Activated CD8-positive, alpha-beta memory T cell treated with anti-CD3 and anti-CD28 coated beads, Interleukin-2, amount 10 ng/mL, durations not matched to agents 7 days and 5 days (primary cell): ENCODE measurements around the gene MEGF6. TPM values are rescaled to one million over a fixed set of nuclear protein-coding genes. Genes with fewer than 3 reads are reported as not detected.

ENCODE experiments used
- ATAC-seq: fragments of 150-1000 bp; cut with Tn5 transposase; one replicate; pipeline ENCODE4 v1.10.0; 2021; ENCODE audit warnings: moderate library complexity
- CTCF ChIA-PET: fragments of 350-600 bp; sonication (Branson Sonifier 250); formaldehyde crosslinking; loops from one replicate; lab custom pipeline; 2021; ENCODE audit warnings: antibody characterized with exemption; lab: Charles Lee
- DNase-seq: peaks from one replicate; pipeline ENCODE4 v3.0.0-alpha.2; 2020
- H3K27ac Mint-ChIP-seq: one replicate; pipeline ENCODE4 v1.8.0; 2021; ENCODE audit warnings: mild to moderate bottlenecking, mixed read lengths
- H3K27me3 Mint-ChIP-seq: one replicate; pipeline ENCODE4 v1.8.0; 2021; ENCODE audit warnings: mixed read lengths
- H3K36me3 Mint-ChIP-seq: one replicate; pipeline ENCODE4 v1.8.0; 2021; ENCODE audit warnings: mild to moderate bottlenecking, mixed read lengths
- H3K4me1 Mint-ChIP-seq: one replicate; pipeline ENCODE4 v1.8.0; 2021; ENCODE audit warnings: mixed read lengths
- H3K4me3 Mint-ChIP-seq: one replicate; pipeline ENCODE4 v1.8.0; 2021; ENCODE audit warnings: mild to moderate bottlenecking, moderate library complexity, mixed read lengths
- H3K9me3 Mint-ChIP-seq: one replicate; pipeline ENCODE4 v1.8.0; 2022; ENCODE audit warnings: low read depth, mixed read lengths
- total RNA-seq, 2 experiments: library from RNA; stranded (reverse); gene quantifications; one replicate each; pipeline ENCODE4 v1.2.3, GENCODE V29; 2021

Gene MEGF6
- total RNA-seq, 2 experiments from 2014 or later = 2.1 to 11.2 TPM

DNA sequence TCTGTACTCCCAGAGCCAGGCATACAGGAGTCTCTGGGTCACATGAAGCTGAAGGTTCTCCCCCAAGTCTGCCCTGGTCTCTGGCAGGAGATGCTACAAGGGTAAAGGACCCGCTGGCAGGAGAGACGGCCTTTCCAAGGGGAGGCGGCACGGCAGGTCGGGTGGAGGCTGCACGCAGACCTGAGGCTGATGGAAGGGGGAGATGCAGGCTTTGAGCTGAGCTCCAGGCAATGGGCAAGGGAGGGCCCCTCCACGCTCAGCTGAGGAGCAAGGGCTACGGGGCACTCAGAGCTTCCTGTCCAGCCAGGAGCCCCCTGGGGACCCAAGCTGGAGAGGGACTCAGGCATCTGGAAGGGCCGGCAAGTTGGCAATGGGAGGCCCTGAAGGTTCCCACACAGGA lies 50.3 kb downstream of the MEGF6 start:
- Mint-ChIP-seq H3K4me1 (no peaks in the 10 kb centered on the region), H3K4me3 (no peak overlapping the region), H3K36me3 (no peaks in the 10 kb centered on the region), H3K9me3 (no peaks in the 10 kb centered on the region), H3K27me3 (no peaks in the 10 kb centered on the region), H3K27ac (no peak overlapping the region)
- CTCF ChIA-PET = interaction anchor here (7.1 kb wide), 1 partner anchor 60 kb away, joined by 66 read pairs; no protein-coding TSS in a partner anchor
- ATAC-seq = no peak
- no peak for DNase-seq

- Mint-ChIP-seq H3K36me3 (no peaks in the 10 kb centered on the region), H3K4me1 (no peaks in the 10 kb centered on the region), H3K9me3 (no peaks in the 10 kb centered on the region), H3K4me3 (no peak overlapping the region), H3K27me3 (no peaks in the 10 kb centered on the region), H3K27ac (no peak overlapping the region)
- no peak for ATAC-seq
- DNase-seq = no peak
- CTCF ChIA-PET = interaction anchor here (7.1 kb wide), 1 partner anchor 60 kb away, joined by 66 read pairs; no protein-coding TSS in a partner anchor
Measured at GRCh38 chr1:3560251-3560871, 50.9 kb downstream of the MEGF6 start.

DNA sequence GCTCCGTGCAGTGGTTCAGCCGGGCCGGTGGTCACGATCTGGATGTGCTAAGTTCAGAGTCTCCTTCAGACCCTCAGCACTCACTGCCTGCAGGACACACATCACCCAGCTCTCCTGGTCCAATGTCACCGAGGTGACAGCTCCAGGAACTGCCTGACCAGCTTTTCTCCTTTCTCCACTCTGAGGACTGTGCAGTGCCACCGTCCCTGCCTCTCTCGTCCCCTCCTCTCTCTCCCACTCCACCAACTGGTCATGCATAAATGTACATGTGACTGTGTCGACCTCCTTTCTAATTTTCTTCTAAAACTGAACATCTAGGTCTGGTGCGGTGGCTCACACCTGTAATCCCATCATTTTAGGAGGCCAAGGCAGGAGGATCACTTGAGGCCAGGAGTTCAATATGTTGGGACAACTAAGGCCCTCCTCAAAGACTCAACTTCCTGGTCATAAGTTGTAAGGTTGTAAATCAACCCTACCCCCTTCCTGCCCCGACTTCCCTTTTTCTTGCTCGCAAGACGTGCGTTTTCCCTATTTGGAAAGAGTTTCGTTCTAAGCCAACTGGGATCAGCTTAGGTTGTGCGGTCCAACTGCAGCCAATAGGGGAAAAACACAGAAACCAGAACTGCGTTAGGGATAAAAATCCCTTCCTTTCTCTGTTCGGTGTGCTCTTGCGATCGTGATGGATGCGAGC lies 53.1 kb downstream of the MEGF6 start:
- no peak for DNase-seq
- Mint-ChIP-seq H3K36me3 (no peaks in the 10 kb centered on the region), H3K27ac (no peak overlapping the region), H3K4me1 (no peaks in the 10 kb centered on the region), H3K27me3 (no peaks in the 10 kb centered on the region), H3K4me3 (no peak overlapping the region), H3K9me3 (no peaks in the 10 kb centered on the region)
- CTCF ChIA-PET = no interaction called here
- no peak for ATAC-seq

- Mint-ChIP-seq H3K27ac (no peak overlapping the region), H3K4me3 (no peak overlapping the region), H3K27me3 (no peaks in the 10 kb centered on the region), H3K4me1 (no peaks in the 10 kb centered on the region), H3K36me3 (no peaks in the 10 kb centered on the region), H3K9me3 (no peaks in the 10 kb centered on the region)
- ATAC-seq = no peak
- DNase-seq = no peak
- CTCF ChIA-PET = no interaction called here
Measured at GRCh38 chr1:3557366-3557765, 53.9 kb downstream of the MEGF6 start.

DNA sequence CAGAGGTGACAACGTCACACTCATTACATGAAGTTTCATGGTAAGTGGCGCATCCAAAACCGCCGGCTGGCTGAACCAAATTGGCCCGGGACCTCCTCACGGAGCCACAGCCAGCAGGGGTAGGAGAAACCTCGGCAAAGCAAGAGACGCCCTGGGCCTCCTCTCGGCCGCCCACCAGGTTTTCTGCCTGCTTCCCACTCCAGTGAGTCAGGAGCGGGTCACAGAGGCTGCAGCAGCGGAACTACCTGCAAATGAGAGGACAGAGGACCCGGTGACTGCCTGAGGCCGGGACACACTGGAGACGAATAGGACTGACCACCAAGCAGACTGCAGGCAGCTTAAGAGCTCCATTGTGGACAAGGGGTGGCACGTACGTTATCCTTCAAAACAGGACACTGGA lies 55.0 kb downstream of the MEGF6 start:
- Mint-ChIP-seq H3K4me3 (no peak overlapping the region), H3K36me3 (no peaks in the 10 kb centered on the region), H3K9me3 (no peaks in the 10 kb centered on the region), H3K27me3 (no peaks in the 10 kb centered on the region), H3K4me1 (no peaks in the 10 kb centered on the region), H3K27ac (no peak overlapping the region)
- ATAC-seq (no peak), DNase-seq (no peak)
- CTCF ChIA-PET = interaction anchor here (0.7 kb wide), 1 partner anchor 38 kb away, joined by 4 read pairs; no protein-coding TSS in a partner anchor

- DNase-seq (no peak), ATAC-seq (no peak)
- no peaks in the 10 kb centered on the region for H3K27me3 Mint-ChIP-seq
- H3K4me3 Mint-ChIP-seq = no peak overlapping the region
- H3K9me3 Mint-ChIP-seq = no peaks in the 10 kb centered on the region
- no peaks in the 10 kb centered on the region for H3K4me1 Mint-ChIP-seq
- no peak overlapping the region for H3K27ac Mint-ChIP-seq
- CTCF ChIA-PET = interaction anchor here (0.7 to 1.1 kb wide), 2 partner anchors 37 to 64 kb away, joined by 4 read pairs; no protein-coding TSS in a partner anchor
- no peaks in the 10 kb centered on the region for H3K36me3 Mint-ChIP-seq
Measured at GRCh38 chr1:3555131-3555920, 56.0 kb downstream of the MEGF6 start.

DNA sequence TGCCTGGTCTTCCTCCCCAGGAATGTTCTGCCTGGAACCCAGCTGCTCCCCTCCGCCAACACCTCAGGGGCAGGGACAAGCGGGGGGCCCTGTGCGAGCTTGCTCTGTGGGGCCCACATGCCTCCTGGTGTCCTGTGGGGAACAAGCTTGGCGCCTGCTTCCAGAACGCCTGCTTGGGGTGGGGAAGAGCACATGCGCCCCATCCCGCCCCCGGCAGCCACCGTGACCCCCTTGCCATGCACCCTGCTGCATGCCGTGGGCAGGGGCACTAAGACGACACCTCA lies 57.4 kb downstream of the MEGF6 start:
- Mint-ChIP-seq H3K4me3 (no peak overlapping the region), H3K4me1 (no peaks in the 10 kb centered on the region), H3K36me3 (no peaks in the 10 kb centered on the region), H3K27ac (no peak overlapping the region), H3K9me3 (no peaks in the 10 kb centered on the region), H3K27me3 (no peaks in the 10 kb centered on the region)
- ATAC-seq (no peak), DNase-seq (no peak)
- CTCF ChIA-PET = no interaction called here

- Mint-ChIP-seq H3K27ac (no peak overlapping the region), H3K4me1 (no peaks in the 10 kb centered on the region)
Measured at GRCh38 chr1:3553166-3553939, 58.0 kb downstream of the MEGF6 start.

DNA sequence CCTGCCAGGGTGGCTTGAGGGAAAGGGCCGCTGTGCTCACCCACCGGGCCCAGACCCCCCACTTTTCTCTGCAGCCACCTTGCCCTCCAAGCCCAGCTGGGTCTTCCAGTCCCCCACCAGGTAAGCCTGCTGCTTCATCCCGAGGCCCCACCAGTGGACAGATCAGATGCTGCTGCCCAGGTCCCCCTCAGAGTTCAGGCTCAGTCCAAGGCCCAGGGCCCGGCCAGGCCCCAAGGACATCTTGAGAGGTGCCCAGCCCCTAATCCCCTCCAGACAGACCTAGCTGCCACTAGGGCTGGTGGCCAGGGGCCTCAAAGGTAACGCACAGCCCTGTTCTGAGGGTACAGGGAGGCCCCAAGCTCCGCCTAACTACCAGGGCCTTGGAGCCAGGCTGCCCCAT lies 58.6 kb downstream of the MEGF6 start:
- CTCF ChIA-PET = no interaction called here
- no peak for ATAC-seq
- no peaks in the 10 kb centered on the region for H3K9me3 Mint-ChIP-seq
- no peaks in the 10 kb centered on the region for H3K36me3 Mint-ChIP-seq
- no peak overlapping the region for H3K4me3 Mint-ChIP-seq
- no peaks in the 10 kb centered on the region for H3K4me1 Mint-ChIP-seq
- H3K27me3 Mint-ChIP-seq = no peaks in the 10 kb centered on the region
- DNase-seq = no peak
- no peak overlapping the region for H3K27ac Mint-ChIP-seq

More at GRCh38 chr1:3553166-3553939, 58.0 kb downstream of the MEGF6 start:
- H3K27me3 Mint-ChIP-seq = no peaks in the 10 kb centered on the region
- H3K36me3 Mint-ChIP-seq = no peaks in the 10 kb centered on the region
- DNase-seq (no peak), ATAC-seq (no peak)
- H3K9me3 Mint-ChIP-seq = no peaks in the 10 kb centered on the region
- CTCF ChIA-PET = no interaction called here
- H3K4me3 Mint-ChIP-seq = no peak overlapping the region

DNA sequence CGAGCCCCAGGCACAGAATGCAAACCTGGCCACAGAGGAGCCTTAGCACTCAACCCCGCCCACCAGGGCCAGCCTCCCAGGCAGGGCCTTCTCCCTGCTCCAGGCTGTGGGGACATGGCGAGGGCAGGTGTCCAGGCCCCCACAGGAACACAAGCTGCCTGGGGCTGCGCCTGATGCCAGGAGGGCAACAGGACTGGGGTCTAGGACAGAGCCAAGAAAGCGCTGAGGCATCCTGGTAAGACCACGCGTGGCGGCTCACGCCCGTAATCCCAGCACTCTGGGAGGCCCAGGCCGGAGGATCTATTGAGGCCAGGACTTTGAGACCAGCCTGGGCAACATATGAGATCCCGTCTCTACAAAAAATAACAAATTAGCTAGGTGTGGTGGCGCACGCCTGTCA lies 59.1 kb downstream of the MEGF6 start:
- ATAC-seq = no peak
- no peaks in the 10 kb centered on the region for H3K4me1 Mint-ChIP-seq

DNA sequence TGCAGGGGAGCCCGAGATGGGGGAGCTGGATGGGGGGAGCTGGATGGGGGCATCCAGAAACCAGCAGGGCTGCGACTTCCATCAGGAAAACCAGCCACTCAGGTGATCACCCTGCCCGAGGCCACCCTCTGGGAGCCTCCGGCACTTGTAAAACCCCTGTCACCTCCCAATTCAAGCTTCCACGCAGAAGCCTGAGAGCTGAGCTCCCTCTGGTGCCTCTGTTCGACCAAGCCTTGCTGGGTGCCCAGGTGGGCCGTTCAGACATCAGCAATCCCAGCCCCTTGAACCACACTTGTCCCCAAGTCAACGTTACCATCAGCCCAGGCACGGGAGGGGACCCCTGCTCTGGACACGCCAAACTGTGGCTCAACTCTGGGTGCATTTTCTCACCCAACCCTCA lies 59.6 kb downstream of the MEGF6 start:
- no peak for DNase-seq
- no peaks in the 10 kb centered on the region for H3K9me3 Mint-ChIP-seq
- H3K36me3 Mint-ChIP-seq = no peaks in the 10 kb centered on the region
- no peak overlapping the region for H3K4me3 Mint-ChIP-seq
- no peak overlapping the region for H3K27ac Mint-ChIP-seq
- CTCF ChIA-PET = interaction anchor here (1.0 kb wide), 1 partner anchor 99 kb away, joined by 3 read pairs; no protein-coding TSS in a partner anchor
- H3K4me1 Mint-ChIP-seq = no peaks in the 10 kb centered on the region
- H3K27me3 Mint-ChIP-seq = no peaks in the 10 kb centered on the region
- no peak for ATAC-seq

More for the DNA sequence above, 59.1 kb downstream of the MEGF6 start:
- Mint-ChIP-seq H3K27me3 (no peaks in the 10 kb centered on the region), H3K27ac (no peak overlapping the region), H3K9me3 (no peaks in the 10 kb centered on the region), H3K36me3 (no peaks in the 10 kb centered on the region), H3K4me3 (no peak overlapping the region)
- DNase-seq = no peak
- CTCF ChIA-PET = interaction anchor here (1.0 kb wide), 1 partner anchor 99 kb away, joined by 3 read pairs; no protein-coding TSS in a partner anchor

DNA sequence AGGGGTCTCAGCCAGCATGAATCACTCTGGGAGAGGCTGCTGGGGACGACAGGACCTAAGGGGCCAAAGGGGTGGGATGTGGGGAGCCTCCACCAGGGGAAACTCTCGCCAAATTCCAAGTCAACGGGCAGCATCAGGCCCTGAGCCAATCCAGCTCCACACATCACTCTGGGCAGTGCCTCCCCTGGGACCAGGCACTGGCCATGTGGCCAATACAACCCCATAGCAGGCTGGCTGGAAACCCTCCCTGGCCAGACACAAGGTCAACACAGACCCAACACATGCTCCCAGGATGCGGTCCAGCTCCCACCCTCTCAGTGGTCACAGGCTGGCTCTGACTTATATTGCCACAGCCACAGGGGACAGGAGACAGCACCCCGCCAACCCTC lies 60.0 kb downstream of the MEGF6 start:
- Mint-ChIP-seq H3K4me3 (no peak overlapping the region), H3K36me3 (no peaks in the 10 kb centered on the region), H3K9me3 (no peaks in the 10 kb centered on the region), H3K27me3 (no peaks in the 10 kb centered on the region), H3K27ac (no peak overlapping the region), H3K4me1 (no peaks in the 10 kb centered on the region)
- no peak for ATAC-seq
- CTCF ChIA-PET = interaction anchor here (1.0 kb wide), 1 partner anchor 98 kb away, joined by 3 read pairs; no protein-coding TSS in a partner anchor
- no peak for DNase-seq
